Measurements from ENCODE around the gene GJB4. TPM values are rescaled to one million over a fixed set of nuclear protein-coding genes. Genes with fewer than 3 reads are reported as not detected.

The GJB4 gene
- total and polyA plus RNA-seq, 2 donors (not counting 1 experiment from before 2014, with no cell fraction given) = not detected

- CTCF ChIA-PET = no interaction called here
Measured at GRCh38 chr1:34774957-34775356, 15.4 kb downstream of the GJB4 start.

GRCh38 chr1:34776911-34777310 is 17.4 kb downstream of the GJB4 start:
- H3K4me3 ChIP-seq (ENCODE audit: control extremely low read depth in 1 of 5, extremely low read depth in 1 of 5, insufficient read depth in 1 of 5, low read depth in 2 of 5, low read length in 4 of 5) = no peak overlapping the region
- no peak for ATAC-seq (ENCODE audit: low read depth)
- Mint-ChIP-seq H3K4me3 (no peak overlapping the region), H3K27me3 (peaks cover 36% of the 10 kb centered on the region), H3K27ac (no peak overlapping the region), H3K4me1 (peaks cover 4% of the 10 kb centered on the region), H3K9me3 (ENCODE audit: insufficient read depth) (no peaks in the 10 kb centered on the region)
- peaks cover 2 to 11% of the 10 kb centered on the region in 2 donors for H3K4me1 ChIP-seq (ENCODE audit: control insufficient read depth in 2 of 2, insufficient read depth in 2 of 2, low read length in 2 of 2)
- CTCF ChIA-PET = no interaction called here
- no peaks in the 10 kb centered on the region for H3K9me3 ChIP-seq (ENCODE audit: control extremely low read depth in 1 of 3, control insufficient read depth in 2 of 3, insufficient read depth in 1 of 3, low read length in 2 of 3)
- H2AFZ ChIP-seq (ENCODE audit: insufficient read depth, low read depth, low read length, poor library complexity, severe bottlenecking) = no peak overlapping the region
- peaks cover 0 to 19% (median 6%) of the 10 kb centered on the region in 4 experiments for H3K27me3 ChIP-seq (replicated peaks in 1 of 4; ENCODE audit: control extremely low read depth in 1 of 4, control insufficient read depth in 3 of 4, insufficient read depth in 4 of 4, low read length in 3 of 4)
- H3K27ac ChIP-seq (ENCODE audit: low read length in 2 of 2) = no peak overlapping the region
- no peaks in the 10 kb centered on the region for H3K36me3 ChIP-seq (replicated peaks in 1 of 2; ENCODE audit: control extremely low read depth in 1 of 2, control insufficient read depth in 1 of 2, extremely low read depth in 1 of 2, insufficient read depth in 2 of 2, low read length in 1 of 2)
- DNase-seq = no peak
- POLR2A ChIA-PET = no interaction called here
- no peaks in the 10 kb centered on the region for H4K20me1 ChIP-seq (ENCODE audit: control insufficient read depth, insufficient read depth, low read length, poor library complexity, severe bottlenecking)
- no peak overlapping the region for H3K4me2 ChIP-seq (replicated peaks; ENCODE audit: low read depth, low read length, poor library complexity, severe bottlenecking)
- H3K79me2 ChIP-seq (ENCODE audit: control insufficient read depth, insufficient read depth, low read length) = no peaks in the 10 kb centered on the region
- TF ChIP-seq CTCF (IDR thresholded peaks at IDR 0.05) = no peak
- no peak for TF ChIP-seq EZH2 (IDR thresholded peaks at IDR 0.05; ENCODE audit: borderline replicate concordance, insufficient read depth, low read depth, low read length, poor library complexity, severe bottlenecking)
- H3K9ac ChIP-seq (ENCODE audit: low read length) = no peak overlapping the region
- intact Hi-C loops (cut with micrococcal nuclease) = no loop called here
- 27% methylated on average over 3 of the region's 3 CpGs for WGBS (ENCODE audit: insufficient coverage)

More at GRCh38 chr1:34774957-34775356, 15.4 kb downstream of the GJB4 start:
- no peak overlapping the region for H3K9ac ChIP-seq (ENCODE audit: low read length)
- no peaks in the 10 kb centered on the region for H3K4me1 Mint-ChIP-seq
- no peaks in the 10 kb centered on the region for H3K9me3 ChIP-seq (ENCODE audit: control extremely low read depth in 1 of 3, control insufficient read depth in 2 of 3, insufficient read depth in 1 of 3, low read length in 2 of 3)
- POLR2A ChIA-PET = no interaction called here
- no peak overlapping the region for H3K4me2 ChIP-seq (replicated peaks; ENCODE audit: low read depth, low read length, poor library complexity, severe bottlenecking)
- H4K20me1 ChIP-seq (ENCODE audit: control insufficient read depth, insufficient read depth, low read length, poor library complexity, severe bottlenecking) = no peaks in the 10 kb centered on the region
- TF ChIP-seq CTCF (IDR thresholded peaks at IDR 0.05) (no peak), EZH2 (IDR thresholded peaks at IDR 0.05; ENCODE audit: borderline replicate concordance, insufficient read depth, low read depth, low read length, poor library complexity, severe bottlenecking) (no peak)
- H3K4me3 ChIP-seq (ENCODE audit: control extremely low read depth in 1 of 5, extremely low read depth in 1 of 5, insufficient read depth in 1 of 5, low read depth in 2 of 5, low read length in 4 of 5) = no peak overlapping the region
- H3K36me3 ChIP-seq (replicated peaks in 1 of 2; ENCODE audit: control extremely low read depth in 1 of 2, control insufficient read depth in 1 of 2, extremely low read depth in 1 of 2, insufficient read depth in 2 of 2, low read length in 1 of 2) = no peaks in the 10 kb centered on the region
- intact Hi-C loops (cut with micrococcal nuclease) = no loop called here
- no peak overlapping the region for H2AFZ ChIP-seq (ENCODE audit: insufficient read depth, low read depth, low read length, poor library complexity, severe bottlenecking)
- peaks cover 28% of the 10 kb centered on the region for H3K27me3 Mint-ChIP-seq
- H3K4me3 Mint-ChIP-seq = no peak overlapping the region
- H3K27ac Mint-ChIP-seq = no peak overlapping the region
- ATAC-seq (ENCODE audit: low read depth) = no peak
- H3K9me3 Mint-ChIP-seq (ENCODE audit: insufficient read depth) = no peaks in the 10 kb centered on the region
- H3K27ac ChIP-seq (ENCODE audit: low read length in 2 of 2) = no peak overlapping the region
- WGBS (ENCODE audit: insufficient coverage) = 91% methylated on average over 8 of the region's 8 CpGs
- no peaks in the 10 kb centered on the region for H3K4me1 ChIP-seq (ENCODE audit: control insufficient read depth in 2 of 2, insufficient read depth in 2 of 2, low read length in 2 of 2)
- peaks cover 0 to 5% (median 0%) of the 10 kb centered on the region in 4 experiments for H3K27me3 ChIP-seq (replicated peaks in 1 of 4; ENCODE audit: control extremely low read depth in 1 of 4, control insufficient read depth in 3 of 4, insufficient read depth in 4 of 4, low read length in 3 of 4)
- no peak for DNase-seq
- no peaks in the 10 kb centered on the region for H3K79me2 ChIP-seq (ENCODE audit: control insufficient read depth, insufficient read depth, low read length)

Data from B cell (primary cell).